IMR-90 (cell line): ENCODE results near the gene SOX3.

Experiments
- BHLHE40 ChIP-seq: fragments of 150-350 bp; IDR thresholded peaks from 2 replicates; pipeline ENCODE4 v1.6.1; 2016; ENCODE audit warnings: mild to moderate bottlenecking, low read depth, low read length
- MAFK ChIP-seq: IDR thresholded peaks from 2 replicates; pipeline ENCODE4 v1.6.1; 2012; ENCODE audit warnings: low read depth, low read length, improper control_type of control experiment
- POLR2A ChIP-seq: IDR thresholded peaks from 2 replicates; pipeline ENCODE4 v1.6.1; 2012; ENCODE audit warnings: mild to moderate bottlenecking, low read depth, low read length
- RFX5 ChIP-seq: IDR thresholded peaks from 2 replicates; pipeline ENCODE4 v1.8.0; 2012; ENCODE audit warnings: low read depth, mild to moderate bottlenecking, low read length, moderate library complexity
- TF ChIP-seq, protein P1 (sequence below): conservative IDR thresholded peaks from 2 replicates; pipeline ENCODE4 v1.5.1; 2012; ENCODE audit warnings: mild to moderate bottlenecking, low read depth, low read length, improper control_type of control experiment

DNA sequence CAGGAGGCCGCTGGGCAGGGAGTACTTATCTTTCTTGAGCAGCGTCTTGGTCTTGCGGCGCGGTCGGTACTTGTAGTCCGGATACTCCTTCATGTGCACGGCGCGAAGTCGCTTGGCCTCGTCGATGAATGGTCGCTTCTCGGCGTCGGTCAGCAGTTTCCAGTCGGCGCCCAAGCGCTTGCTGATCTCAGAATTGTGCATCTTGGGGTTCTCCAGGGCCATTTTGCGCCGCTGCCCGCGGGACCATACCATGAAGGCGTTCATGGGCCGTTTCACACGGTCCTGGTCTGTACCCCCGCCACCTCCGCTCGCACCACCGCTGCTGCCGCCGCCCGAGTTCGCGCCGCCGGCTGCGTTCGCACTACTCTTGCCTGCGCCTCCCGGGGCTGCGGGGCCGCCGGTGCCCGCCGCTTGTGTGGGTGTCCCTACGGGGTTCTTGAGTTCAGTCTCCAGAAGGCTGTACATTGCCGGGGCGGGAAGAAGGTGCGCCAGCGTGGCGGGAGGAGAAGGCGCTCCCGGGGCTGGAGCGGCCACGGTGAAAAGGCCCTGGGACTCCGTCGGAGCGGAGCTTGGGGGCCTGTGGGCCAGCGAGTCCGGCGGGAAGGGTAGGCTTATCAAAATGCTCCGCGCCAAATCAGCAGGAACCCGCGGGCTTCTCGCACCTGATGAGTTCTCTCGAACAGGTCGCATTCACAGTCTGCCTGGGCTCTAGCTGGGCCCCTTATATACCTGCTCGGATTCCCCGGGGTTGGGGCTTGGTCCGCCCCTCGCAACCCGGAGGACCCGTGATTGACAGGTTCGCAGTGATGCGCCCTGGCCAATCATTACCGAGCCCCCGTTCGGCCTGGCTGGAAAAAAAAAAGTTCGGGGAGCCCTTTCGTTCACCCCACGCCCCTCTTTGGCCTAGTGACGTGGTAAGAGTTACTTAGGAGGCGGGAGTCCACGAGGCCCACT, at the start of gene SOX3:
- TF ChIP-seq MAFK (no peak), RFX5 (no peak), BHLHE40 (no peak), POLR2A (no peak)
- TF ChIP-seq, protein P1, sequence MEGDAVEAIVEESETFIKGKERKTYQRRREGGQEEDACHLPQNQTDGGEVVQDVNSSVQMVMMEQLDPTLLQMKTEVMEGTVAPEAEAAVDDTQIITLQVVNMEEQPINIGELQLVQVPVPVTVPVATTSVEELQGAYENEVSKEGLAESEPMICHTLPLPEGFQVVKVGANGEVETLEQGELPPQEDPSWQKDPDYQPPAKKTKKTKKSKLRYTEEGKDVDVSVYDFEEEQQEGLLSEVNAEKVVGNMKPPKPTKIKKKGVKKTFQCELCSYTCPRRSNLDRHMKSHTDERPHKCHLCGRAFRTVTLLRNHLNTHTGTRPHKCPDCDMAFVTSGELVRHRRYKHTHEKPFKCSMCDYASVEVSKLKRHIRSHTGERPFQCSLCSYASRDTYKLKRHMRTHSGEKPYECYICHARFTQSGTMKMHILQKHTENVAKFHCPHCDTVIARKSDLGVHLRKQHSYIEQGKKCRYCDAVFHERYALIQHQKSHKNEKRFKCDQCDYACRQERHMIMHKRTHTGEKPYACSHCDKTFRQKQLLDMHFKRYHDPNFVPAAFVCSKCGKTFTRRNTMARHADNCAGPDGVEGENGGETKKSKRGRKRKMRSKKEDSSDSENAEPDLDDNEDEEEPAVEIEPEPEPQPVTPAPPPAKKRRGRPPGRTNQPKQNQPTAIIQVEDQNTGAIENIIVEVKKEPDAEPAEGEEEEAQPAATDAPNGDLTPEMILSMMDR = no peak
